NOMO-1 treated with DMSO at 0.1 percent for 48 hours (cell line): ENCODE data around the gene SMYD4.

ENCODE experiments used
- DNase-seq: peaks from one replicate; lab custom pipeline; 2025; ENCODE audit not compliant: unreplicated experiment; lab: John Stamatoyannopoulos, UW

The SMYD4 gene

GRCh38 chr17:1732241-1732832 lies 97.4 kb downstream of the SMYD4 start:
- DNase-seq, result no peak

GRCh38 chr17:1731194-1731506 lies 98.6 kb downstream of the SMYD4 start:
- DNase-seq, result no peak

DNA sequence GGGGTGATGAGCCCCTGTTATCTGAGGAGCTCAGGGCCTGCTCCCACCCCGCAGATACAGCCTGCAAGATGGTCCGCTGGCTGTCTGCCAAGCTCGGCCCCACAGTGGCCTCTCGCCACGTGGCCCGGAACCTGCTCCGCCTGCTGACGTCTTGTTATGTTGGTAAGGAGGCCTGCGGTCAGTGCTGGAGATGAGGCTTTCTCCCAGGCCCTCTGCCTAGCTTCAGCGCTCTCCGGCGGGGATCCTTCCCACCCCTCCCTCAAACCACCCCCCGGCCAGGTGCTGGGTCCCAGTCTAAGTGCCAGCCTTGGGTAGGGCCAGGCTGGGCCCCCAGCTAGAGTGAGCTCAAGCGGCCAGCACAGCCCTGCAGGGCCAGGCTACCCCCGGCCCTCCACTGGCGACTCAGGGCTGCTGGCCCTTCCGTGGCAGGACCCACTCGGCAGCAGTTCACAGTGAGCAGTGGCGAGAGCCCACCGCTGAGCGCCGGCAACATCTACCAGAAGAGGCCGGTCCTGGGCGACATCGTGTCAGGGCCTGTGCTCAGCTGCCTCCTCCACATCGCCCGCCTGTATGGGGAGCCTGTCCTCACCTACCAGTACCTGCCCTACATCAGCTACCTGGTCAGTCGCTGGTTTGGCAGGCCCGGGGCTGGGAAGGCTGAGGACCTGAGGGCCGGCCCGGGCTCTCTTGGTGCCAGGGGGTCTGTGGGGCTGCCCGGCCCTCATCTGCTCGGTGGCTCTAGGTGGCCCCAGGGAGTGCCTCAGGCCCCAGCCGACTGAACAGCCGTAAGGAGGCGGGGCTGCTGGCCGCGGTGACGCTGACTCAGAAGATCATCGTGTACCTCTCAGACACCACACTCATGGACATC lies 99.1 kb downstream of the SMYD4 start:
- DNase-seq, result no peak

- no peak for DNase-seq
Measured at GRCh38 chr17:1729966-1730325, 99.8 kb downstream of the SMYD4 start.
